Liver (tissue), 3 donors: ENCODE data around the gene IFITM5.

Experiments
- CTCF ChIP-seq: fragments of 150-350 bp; IDR thresholded peaks from 2 replicates; pipeline ENCODE4 v1.5.1; 2017; ENCODE audit warnings: improper control_type of control experiment, low read depth, low read length; ENCODE audit not compliant: missing input control
- RAD21 ChIP-seq, 2 donors: IDR thresholded peaks; 2 replicates each; pipeline ENCODE4 v1.6.1; 2016; ENCODE audit warnings: antibody characterized with exemption in 2 of 2, mild to moderate bottlenecking in 2 of 2
- donor health status: healthy.
- donor health status: healthy.

GRCh38 chr11:295351-296170, 3.8 kb downstream of the IFITM5 start:
- TF ChIP-seq CTCF (no peak), RAD21 (IDR thresholded peaks at IDR 0.05) (no peak)
